Measurements from ENCODE around the gene STARD3.

STARD3 gene

DNA sequence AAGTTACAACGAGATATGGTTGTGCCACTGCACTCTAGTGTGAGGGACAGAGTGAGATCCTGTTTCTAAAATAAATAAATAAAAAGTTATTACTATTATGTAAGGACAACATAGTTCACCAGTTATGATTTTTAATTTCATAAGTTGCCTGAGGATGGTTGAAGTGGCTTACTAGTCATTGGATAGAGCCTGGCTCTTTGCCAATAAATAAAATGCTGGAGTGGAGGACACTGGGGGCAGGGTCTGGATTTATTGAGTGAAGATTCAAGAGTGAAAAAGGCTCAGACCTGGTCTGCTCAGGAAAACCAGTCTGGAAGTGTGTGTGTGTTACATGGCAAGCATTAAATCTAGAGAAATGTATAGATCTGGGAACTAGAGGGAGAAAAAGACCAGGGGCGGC is 2.1 kb downstream of the STARD3 start:
- DNase-seq = no peak

DNA sequence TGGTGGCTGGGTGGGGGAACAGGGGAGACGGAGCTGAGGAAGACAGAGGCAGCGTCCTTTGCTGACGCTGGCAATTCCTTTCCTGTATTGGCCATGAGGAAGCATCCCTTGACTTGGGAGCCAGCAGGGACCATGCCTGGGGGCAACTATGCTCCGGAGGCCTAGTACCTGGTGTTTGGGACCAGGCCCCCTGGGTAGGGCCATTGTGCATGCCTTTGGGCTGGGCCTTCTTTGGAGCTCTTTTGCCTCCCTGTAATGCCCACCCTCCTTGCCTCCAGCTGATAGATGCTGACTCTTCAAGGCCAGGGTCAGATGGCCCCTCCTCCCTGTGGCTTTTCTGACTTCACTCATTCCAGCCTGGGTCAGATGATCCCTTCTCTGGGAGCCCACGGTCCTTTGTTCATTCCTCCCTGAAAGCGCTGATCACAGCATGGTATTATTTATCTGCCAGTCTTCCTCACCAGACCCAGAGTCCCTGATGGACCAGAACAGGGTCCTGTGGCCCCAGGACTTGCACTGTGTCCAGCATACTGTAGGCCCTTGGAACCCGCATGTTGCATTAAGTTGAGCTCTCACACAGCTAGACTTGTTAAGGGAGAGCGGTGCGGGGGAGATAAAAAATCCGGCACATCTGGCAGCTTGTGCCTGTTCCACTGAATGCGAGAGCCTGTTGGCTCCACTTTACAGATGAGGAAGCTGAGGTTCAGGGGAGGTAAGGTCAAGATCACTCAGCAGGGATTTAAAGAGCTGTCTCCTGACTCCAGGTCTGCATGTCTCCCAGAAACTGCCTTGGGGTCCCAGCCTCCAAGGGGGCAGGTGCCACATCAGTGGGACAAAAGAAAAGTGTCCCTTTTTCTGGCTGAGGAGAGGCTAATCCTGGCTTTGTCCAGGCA is 2.9 kb downstream of the STARD3 start:
- DNase-seq = no peak

DNA sequence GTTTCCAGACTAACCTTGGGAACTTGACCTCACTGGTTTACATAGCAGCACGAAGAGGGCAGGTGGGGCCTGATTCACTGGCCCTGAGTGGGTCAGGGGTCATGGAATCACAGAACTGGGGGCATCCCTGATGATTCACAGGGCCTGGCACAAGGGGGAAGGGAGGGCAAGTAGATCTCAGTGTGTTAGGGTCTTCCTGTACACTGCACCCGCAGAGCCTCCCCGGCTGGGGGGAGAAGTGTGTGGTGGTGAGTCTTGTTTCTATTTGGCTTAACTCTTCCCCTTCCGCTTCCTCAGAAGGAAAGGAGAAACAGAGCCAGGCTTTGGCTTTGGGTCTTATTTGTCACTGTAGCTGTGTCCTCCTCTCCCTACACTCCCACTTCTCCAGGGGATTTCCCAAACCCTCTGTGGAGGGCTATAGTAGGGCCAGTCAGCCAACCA is 3.7 kb downstream of the STARD3 start:
- DNase-seq = no peak

DNA sequence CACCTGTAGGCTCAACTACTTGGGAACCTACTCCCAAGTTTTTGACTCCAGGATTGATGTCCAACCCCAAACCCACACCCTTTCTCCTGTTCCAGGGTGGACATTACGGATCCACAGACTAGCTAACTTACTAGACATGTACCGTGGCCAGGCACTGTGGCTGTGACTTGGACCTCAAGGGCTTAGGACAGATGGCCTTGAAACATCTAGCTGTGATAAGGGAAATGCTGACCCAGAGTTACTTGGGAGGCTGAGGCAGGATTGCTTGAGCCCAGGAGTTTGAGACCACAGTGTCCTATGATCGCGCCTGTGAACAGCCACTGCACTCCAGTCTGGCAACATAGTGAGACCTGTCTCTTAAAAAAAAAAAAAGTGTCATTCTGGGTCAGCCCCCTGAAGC is 4.2 kb downstream of the STARD3 start:
- no peak for DNase-seq

DNA sequence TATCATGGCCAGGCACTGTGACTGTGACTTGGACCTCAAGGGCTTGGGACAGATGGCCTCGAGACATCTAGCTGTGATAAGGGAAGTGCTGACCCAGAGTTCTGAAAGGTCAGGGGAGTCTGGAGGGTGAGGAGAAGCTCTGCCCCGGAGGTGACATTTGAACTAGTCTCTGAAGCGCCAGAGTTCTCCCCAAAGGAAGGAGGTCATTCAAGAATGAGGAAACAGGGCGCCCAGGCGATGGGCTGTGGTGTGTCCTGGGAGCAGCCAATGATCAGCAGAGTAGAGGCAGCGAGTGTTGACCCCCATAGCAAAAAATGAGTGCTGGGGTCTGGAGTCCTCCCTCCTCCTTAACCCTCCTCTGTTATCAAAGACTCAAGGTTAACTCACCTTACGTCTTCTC is 4.9 kb downstream of the STARD3 start:
- DNase-seq = no peak

DNA sequence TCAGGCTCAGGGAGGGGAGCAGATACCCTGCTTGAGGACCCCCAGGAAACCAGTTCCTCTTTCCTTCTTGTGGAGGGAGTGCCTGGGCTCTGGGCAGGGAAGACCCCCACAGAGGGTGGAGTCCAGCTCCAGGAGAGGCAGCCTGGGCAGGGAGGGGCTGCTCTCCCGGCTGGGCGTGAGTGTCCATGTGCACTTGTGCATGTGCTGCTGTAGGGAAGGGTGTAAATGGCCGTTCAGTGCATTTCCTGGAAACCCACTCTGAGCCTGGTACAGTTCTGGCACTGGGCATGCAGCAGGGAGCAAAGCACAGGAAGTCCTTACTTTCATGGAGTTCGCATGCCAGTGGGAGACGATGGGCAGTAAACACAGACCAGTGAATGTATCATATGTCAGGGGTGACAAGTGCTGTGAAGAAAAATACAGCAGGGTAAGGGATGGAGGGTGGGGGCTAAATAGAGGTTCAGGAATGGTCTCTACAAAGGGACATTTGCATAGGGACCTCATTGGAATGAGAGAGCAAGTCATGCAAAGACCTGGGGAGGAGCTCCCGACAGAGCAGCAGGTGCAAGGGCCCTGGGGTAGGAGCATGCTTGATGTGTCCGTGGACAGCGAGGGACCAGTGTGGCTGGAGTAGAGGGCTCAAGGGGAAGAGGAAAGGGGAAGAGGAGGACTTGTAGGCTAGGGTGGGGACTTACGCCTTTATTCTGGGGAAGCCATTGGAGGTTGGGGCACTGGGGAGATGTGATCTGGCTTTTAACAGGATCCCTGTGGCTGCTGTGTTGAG is 5.5 kb downstream of the STARD3 start:
- DNase-seq = no peak

DNA sequence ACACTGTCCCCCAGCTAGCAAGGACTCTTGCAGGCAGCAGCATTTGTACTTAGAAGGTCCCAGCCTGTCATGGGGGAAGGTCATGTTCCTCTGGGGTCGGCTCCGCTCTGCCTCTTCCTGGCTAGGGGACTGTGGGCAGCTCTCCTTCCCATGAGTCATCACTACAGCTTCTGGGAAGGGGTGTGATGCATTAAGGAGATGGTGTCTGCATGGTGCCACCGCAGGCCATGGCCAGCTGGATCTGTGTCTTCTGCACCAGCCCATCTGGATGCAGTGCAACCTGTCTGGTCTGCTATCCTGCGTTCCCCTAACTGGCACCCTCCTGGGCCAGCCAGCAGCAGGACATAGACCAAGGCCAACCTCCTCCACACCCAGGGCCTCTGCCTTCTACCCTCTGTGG is 6.3 kb downstream of the STARD3 start:
- no peak for DNase-seq

DNA sequence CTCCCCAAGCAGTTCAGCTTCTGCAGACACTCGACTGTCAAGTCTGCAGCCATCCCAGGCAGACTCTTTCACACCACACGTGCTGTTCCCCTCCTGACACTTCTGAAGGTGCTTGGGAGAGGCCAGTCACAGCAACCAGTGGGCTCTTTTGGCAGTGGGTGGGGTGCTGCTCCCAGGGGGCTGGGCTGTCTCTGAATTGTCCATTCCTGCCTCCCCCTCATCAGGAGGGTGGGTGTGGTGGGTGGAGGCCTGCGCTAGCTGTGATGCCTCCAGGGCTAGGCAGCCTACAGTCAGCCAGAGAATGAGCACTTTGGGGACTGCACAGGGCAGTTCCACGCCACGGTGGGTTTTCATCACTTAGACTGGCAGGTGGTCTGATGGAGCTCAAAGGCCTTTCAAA is 10.3 kb downstream of the STARD3 start:
- no peak for DNase-seq

DNA sequence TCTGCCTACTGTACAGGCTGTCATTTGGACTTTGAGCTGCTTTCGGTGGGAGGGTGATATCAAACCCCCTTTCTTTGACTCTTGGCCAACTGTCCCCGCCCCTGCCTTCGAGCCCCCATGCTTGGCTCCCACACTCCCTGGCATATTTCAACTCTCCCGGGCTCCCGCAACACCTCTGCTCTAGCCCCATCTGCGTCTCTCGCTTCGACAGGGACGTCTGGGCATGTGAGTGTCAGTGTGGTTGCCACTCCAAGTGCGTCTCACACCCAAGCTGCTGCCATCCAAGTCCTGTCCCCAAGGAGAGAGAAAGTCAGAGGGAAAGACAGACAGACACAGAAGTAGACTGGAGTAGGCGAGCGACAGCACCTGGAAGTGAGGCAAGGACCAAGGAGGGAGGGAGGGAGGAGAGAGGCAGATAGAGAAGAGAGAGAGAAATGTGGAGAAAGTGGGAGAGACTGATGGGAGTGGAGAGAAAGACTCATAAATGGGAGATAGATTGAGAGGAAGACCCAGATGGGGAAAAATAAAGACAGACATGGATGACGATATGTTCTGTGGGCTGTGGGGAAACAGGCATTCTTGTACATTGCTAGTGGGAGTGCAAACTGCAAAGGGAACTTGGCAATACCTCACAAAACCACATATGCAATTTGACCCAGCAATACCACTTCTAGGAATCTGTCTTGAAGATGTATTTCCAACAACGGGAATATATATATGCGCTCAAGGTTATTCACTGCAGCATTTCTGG is 11.8 kb downstream of the STARD3 start:
- no peak for DNase-seq

DNA sequence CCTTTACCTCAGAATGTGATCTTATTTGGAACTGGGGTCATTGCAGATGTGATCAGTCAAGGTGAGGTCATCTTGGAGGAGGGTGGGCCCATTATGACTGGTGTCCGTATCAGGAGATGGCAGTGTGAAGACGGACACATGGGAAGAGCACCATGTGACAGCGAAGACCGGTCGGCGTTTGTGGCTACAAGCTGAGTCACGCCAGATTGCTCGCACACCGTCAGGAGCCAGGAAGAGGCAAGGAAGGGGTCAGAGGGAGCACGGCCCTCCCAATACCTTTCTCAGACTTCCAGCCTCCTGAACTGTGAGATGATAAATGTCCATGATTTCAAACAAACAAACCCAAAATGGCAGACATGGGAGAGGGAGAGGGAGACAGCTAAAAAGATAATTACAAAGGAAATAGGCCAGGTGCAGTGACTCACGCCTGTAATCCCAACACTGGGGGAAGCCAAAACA is 13.2 kb downstream of the STARD3 start:
- DNase-seq = no peak

DNA sequence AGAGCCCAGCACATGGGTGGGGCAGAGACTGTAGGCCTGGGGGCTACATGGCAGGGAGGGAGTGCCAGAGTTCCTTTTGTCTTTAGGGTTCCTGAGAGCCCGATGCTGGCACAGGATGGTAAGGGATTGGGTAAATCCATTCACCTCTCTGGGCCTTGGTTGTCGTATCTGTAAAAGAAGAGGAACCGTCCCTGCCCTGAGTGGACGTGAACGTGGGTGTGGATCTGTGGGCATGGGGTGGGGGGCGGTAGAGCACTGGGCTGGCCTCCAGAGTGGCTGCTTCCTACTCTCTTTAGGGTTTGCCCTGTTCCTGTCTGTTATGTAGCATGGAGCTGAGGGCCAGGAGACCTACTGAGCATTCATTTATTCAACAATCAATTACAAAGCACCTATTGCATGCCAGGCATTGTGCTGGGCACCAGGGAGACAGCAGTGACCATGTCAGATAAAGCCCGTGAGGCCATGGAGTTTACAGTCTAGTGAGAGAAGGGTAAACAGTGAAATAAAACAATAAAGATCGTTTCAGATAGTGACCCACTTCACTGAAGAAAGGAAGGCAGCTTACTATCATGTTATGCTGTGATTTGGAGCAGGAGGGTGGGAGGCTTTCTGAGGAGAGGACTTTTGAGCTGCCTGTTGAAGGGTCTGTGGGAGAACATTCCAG is 15.1 kb downstream of the STARD3 start:
- DNase-seq = no peak

DNA sequence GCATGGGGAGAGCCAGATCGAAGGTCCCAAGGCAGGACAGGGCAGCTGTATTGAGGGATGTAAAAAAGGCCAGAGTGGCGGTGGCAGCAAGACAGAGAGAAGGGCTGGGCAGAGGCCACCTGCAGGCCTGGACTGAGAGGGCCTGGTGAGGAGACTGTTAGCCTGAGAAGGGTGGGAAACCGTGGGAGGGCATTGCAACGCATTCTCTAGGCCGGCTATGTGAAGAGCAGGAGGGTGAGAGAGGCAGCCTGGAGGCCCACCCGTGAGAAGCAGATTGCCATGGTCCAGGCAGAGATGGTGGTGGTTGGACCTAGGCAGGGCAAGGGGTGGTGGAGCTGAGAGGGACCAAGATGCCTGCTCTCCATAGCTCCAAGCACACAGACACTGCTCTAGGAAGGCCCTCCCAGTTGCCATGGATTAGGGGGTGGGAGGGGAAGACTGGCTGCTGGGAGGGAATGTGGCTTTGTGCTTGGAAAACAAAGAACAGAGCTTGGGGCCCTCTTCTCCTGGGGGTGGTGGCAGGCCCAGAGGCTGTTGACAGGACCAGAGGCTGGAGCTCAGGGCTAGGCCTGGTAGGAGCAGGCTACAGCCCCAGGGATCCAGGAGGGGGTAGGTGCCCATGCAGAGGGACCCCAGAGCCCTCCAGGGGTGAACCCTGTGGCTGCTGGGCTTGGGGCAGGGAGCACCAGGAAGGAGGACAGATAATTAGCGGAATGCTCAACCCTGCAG is 15.8 kb downstream of the STARD3 start:
- no peak for DNase-seq

DNA sequence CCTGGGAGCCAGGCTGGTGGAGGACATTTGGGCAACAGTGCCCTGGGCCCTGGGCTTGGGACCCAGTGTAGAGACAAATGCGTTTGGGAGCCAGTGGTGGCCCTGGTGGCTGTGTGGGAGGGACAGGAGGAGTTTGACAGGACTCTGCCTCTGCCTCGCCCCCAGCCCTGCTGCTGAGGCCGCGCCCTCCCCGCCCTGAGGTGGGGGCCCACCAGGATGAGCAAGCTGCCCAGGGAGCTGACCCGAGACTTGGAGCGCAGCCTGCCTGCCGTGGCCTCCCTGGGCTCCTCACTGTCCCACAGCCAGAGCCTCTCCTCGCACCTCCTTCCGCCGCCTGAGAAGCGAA is 16.3 kb downstream of the STARD3 start:
- no peak for DNase-seq

DNA sequence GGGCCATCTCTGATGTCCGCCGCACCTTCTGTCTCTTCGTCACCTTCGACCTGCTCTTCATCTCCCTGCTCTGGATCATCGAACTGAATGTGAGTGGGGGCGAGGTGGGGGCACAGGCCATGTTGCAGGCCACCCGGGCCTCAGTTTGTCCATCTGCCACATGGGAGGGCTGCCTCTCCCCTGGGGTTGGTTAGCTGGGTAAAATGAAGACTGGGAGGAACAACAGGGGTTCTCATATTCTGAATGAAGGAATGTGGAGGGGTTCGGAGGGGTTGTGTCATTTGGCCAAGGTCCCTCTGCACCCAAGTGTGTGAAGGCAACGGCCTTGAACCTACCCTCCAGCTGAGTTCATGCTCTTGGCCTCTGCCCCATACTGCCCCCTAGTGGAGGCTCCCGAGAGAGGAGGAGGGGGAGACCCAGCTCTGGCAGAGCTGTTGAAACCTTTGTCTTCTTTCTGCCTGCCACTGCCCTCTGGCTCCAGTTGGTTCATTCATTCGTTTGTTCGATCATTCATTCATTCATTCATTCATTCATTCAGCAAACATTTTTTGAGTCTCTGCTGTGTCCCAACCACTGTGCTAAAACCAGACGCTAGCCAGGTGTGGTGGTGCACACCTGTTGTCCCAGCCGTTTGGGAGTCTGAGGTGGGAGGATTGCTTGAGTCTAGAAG is 16.9 kb downstream of the STARD3 start:
- peak; percentile 80 for DNase-seq

DNA sequence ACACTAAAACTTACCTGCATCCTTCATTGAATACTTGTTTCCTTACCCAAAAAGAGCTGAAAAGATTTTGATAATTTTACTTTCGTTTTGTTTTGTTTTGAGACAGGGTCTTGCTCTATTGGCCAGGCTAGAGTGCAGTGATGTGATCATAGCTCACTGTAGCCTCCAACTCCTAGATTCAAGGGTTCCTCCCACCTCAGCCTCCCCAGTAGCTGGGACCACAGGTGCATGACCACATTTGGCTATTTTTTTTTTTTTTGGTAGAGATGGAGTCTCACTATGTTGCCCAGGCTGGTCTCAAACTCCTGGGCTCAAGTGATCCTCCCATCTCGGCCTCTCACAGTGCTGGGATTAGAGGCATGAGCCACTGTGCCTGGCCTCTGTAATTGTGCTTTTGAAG is 18.2 kb downstream of the STARD3 start:
- DNase-seq = no peak

DNA sequence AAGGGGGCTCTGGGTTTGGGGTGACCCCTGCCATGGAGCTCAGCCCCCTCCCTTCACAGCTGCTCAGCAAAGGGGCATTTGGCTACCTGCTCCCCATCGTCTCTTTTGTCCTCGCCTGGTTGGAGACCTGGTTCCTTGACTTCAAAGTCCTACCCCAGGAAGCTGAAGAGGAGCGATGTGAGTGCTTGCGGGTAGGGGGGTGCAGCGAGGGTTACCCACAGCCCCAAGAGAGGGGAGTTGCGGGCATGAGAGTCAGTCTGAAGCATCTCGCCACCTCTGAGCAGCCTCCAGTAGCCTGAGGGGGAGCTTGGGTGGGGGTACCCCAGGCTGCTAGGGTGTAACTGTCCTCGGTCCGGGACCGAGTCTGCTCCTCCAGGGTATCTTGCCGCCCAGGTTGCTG is 21.4 kb downstream of the STARD3 start:
- DNase-seq = no peak

DNA sequence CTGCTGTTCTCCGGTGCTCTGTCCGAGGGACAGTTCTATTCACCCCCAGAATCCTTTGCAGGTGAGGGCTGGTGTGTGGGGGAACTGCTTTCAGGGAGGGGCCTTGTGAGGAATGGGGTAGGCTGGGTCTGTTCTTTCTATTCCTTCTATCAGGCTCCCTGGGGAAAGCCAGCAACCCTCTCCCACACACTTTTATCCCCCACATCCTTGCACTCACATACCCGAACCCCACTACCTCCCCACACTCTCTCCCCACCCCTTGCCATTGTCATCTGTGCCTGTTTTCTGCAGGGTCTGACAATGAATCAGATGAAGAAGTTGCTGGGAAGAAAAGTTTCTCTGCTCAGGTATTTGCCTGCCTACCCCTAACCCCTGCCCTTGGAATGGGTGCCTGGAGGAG is 21.8 kb downstream of the STARD3 start:
- DNase-seq = no peak

DNA sequence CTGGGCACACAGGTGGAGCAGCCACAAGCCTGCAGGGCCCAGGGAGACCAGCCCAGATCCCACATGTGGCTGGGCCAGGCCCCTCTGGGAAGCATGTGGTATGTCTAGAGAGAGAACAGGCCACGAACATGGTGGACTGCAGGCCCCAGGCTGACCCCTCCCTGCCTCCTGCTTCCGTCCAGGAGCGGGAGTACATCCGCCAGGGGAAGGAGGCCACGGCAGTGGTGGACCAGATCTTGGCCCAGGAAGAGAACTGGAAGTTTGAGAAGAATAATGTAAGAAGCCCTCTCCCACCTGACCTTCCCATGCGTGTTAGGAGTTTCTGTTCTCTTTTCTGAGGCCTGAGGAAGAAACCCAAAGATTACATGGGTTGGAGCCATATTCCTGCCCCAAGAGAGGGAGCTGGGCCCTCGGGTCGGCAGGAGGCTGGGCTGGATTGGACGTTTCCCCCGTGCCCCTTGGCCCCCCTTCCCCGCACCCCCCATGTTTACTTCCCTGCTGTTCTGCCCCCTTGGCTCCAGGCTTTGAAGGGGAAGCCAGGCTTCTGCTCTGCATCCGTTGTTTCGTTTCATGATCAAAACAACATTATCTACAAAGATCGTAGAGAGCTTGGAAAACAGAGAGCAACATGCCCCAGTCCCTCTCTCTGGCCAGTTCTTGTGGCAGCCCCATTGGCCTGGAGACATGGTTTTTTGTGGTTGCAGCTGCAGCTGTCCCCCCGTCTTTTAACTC is 22.5 kb downstream of the STARD3 start:
- DNase-seq = no peak

DNA sequence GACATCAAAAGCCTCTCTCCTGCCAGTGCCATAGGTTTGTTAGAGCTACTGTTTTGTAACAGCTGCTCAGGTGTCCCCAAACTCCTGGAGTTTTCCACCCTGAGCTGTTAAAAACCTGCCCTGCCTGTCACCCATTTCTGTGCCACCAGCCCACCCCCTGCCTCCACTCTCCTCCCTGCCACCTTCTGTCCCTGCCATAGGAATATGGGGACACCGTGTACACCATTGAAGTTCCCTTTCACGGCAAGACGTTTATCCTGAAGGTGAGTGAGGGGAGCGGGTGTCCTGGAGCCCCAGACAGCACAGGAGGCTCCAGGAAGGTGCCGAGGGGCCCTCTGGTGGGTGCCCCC is 23.0 kb downstream of the STARD3 start:
- DNase-seq = no peak

DNA sequence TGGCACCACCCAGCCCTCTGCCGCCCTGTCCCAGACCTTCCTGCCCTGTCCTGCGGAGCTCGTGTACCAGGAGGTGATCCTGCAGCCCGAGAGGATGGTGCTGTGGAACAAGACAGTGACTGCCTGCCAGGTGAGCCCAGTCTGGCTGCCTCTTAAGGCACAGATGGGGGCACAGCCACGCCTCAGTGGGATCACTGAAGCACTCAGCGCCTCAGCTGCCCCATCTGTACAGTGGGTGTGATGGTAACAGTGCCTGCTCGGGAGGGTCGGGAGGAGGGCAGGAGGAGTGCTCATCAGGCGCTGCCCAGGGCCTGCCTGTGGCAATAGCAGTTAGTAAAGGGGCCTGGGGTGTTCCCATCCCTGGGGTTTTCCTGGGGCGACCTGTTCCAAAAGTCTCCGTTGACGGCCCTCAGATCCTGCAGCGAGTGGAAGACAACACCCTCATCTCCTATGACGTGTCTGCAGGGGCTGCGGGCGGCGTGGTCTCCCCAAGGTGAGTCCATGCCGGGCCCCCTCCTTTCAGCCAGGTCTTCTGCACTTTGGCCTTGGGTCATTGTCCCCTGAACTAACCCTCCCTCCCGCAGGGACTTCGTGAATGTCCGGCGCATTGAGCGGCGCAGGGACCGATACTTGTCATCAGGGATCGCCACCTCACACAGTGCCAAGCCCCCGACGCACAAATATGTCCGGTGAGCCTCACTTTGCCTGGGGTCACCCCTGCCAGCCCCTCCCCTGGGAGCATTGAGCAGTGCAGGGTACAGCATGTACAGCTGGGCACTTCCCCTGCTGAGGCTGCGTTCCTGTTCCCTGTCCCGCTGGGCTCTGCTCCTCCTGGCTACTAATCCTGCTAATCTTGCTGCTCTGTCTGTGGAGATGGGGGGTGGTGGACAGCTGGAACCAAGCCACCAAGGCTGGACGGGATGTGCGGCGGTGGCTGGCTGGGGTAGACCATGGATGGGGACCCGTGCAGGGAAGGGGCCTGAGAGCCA is 23.7 kb downstream of the STARD3 start:
- DNase-seq = no peak
